OCI-LY1 (cell line): ENCODE data around the gene SEMA3C.

Experiments used
- H2AFZ ChIP-seq: fragments of 200-600 bp; sonication (generic), shearing (Covaris generic); 2 replicates; pipeline ENCODE4 v1.6.0; 2014; ENCODE audit warnings: antibody characterized with exemption, mild to moderate bottlenecking, low read length
- H3F3A ChIP-seq: fragments of 200-600 bp; sonication (generic), shearing (Covaris generic); 2 replicates; pipeline ENCODE4 v1.6.0; 2014; ENCODE audit warnings: mild to moderate bottlenecking, antibody characterized with exemption, low read length, moderate library complexity; ENCODE audit not compliant: insufficient read depth
- H3K27ac ChIP-seq: fragments of 200-600 bp; sonication (generic); 2 replicates; pipeline ENCODE4 v1.5.1; 2014; ENCODE audit warnings: low read length, mixed run types, mild to moderate bottlenecking, low read depth; ENCODE audit not compliant: poor library complexity, severe bottlenecking
- H3K27me3 ChIP-seq: fragments of 200-600 bp; sonication (generic); 2 replicates; pipeline ENCODE4 v1.6.0; 2014; ENCODE audit warnings: antibody characterized with exemption, mild to moderate bottlenecking, low read length, moderate library complexity; ENCODE audit not compliant: insufficient read depth
- H3K36me3 ChIP-seq: fragments of 200-600 bp; sonication (generic); 2 replicates; pipeline ENCODE4 v1.6.1; 2014; ENCODE audit warnings: mild to moderate bottlenecking, antibody characterized with exemption, low read length, moderate library complexity, mixed read lengths; ENCODE audit not compliant: insufficient read depth
- H3K4me1 ChIP-seq: fragments of 200-600 bp; sonication (generic); 2 replicates; pipeline ENCODE4 v1.5.1; 2014; ENCODE audit warnings: mild to moderate bottlenecking, low read length, moderate library complexity; ENCODE audit not compliant: insufficient read depth, severe bottlenecking
- H3K4me2 ChIP-seq: fragments of 200-600 bp; sonication (generic), shearing (Covaris generic); 2 replicates; pipeline ENCODE4 v1.6.1; 2014; ENCODE audit warnings: low read length
- H3K4me3 ChIP-seq: fragments of 200-600 bp; sonication (generic); 2 replicates; pipeline ENCODE4 v1.5.1; 2014; ENCODE audit warnings: low read length, low read depth, mild to moderate bottlenecking, mixed read lengths; ENCODE audit not compliant: poor library complexity, severe bottlenecking
- H3K79me2 ChIP-seq: fragments of 200-600 bp; shearing (Covaris generic); 2 replicates; pipeline ENCODE4 v1.6.1; 2016; ENCODE audit warnings: mixed run types, low read length, mixed read lengths; ENCODE audit not compliant: insufficient read depth
- H3K9ac ChIP-seq: fragments of 200-600 bp; sonication (generic), shearing (Covaris generic); 2 replicates; pipeline ENCODE4 v1.6.1; 2014; ENCODE audit warnings: mild to moderate bottlenecking, low read length, mixed read lengths
- H3K9me2 ChIP-seq: fragments of 200-600 bp; sonication (generic), shearing (Covaris generic); 2 replicates; pipeline ENCODE4 v1.6.1; 2014; ENCODE audit warnings: low read depth, mild to moderate bottlenecking, low read length, mixed read lengths
- H3K9me3 ChIP-seq: fragments of 200-600 bp; shearing (Covaris generic); 2 replicates; pipeline ENCODE4 v1.6.1; 2014; ENCODE audit warnings: low read length, mixed read lengths
- H4K20me1 ChIP-seq: fragments of 200-600 bp; sonication (generic), shearing (Covaris generic); 2 replicates; pipeline ENCODE4 v1.6.0; 2016; ENCODE audit warnings: mild to moderate bottlenecking, low read length; ENCODE audit not compliant: insufficient read depth
- CTCF ChIP-seq: fragments of 200-600 bp; sonication (generic), shearing (Covaris generic); IDR thresholded peaks from 2 replicates; pipeline ENCODE4 v1.5.1; 2017; ENCODE audit warnings: mild to moderate bottlenecking, antibody characterized with exemption, low read length, moderate library complexity, mixed read lengths
- EZH2 ChIP-seq: fragments of 200-600 bp; sonication (generic), shearing (Covaris generic); IDR thresholded peaks from 2 replicates; pipeline ENCODE4 v1.8.0; 2017; ENCODE audit warnings: borderline replicate concordance, mixed run types, mild to moderate bottlenecking, antibody characterized with exemption, low read length, moderate library complexity, mixed read lengths

The SEMA3C gene

GRCh38 chr7:80935991-80936780 is 17.3 kb upstream of the SEMA3C start:
- Histone ChIP-seq H3K4me2 (no peak overlapping the region), H3K4me1 (no peaks in the 10 kb centered on the region), H3K27me3 (no peaks in the 10 kb centered on the region), H3K9ac (no peak overlapping the region), H3K9me3 (no peaks in the 10 kb centered on the region), H3K4me3 (no peak overlapping the region), H3K36me3 (no peaks in the 10 kb centered on the region), H3K9me2 (no peaks in the 10 kb centered on the region), H3F3A (no peaks in the 10 kb centered on the region), H2AFZ (no peak overlapping the region), H4K20me1 (no peaks in the 10 kb centered on the region), H3K27ac (no peak overlapping the region), H3K79me2 (no peaks in the 10 kb centered on the region)
- TF ChIP-seq EZH2 (no peak), CTCF (no peak)

GRCh38 chr7:80934321-80934720 is 15.5 kb upstream of the SEMA3C start:
- Histone ChIP-seq H3K4me3 (no peak overlapping the region), H3K36me3 (no peaks in the 10 kb centered on the region), H3F3A (no peaks in the 10 kb centered on the region), H3K4me2 (no peak overlapping the region), H2AFZ (no peak overlapping the region), H3K79me2 (no peaks in the 10 kb centered on the region), H3K9me2 (no peaks in the 10 kb centered on the region), H4K20me1 (no peaks in the 10 kb centered on the region), H3K27me3 (no peaks in the 10 kb centered on the region), H3K4me1 (no peaks in the 10 kb centered on the region), H3K9ac (no peak overlapping the region), H3K9me3 (no peaks in the 10 kb centered on the region), H3K27ac (no peak overlapping the region)
- TF ChIP-seq EZH2: no peak
- TF ChIP-seq CTCF: no peak

DNA sequence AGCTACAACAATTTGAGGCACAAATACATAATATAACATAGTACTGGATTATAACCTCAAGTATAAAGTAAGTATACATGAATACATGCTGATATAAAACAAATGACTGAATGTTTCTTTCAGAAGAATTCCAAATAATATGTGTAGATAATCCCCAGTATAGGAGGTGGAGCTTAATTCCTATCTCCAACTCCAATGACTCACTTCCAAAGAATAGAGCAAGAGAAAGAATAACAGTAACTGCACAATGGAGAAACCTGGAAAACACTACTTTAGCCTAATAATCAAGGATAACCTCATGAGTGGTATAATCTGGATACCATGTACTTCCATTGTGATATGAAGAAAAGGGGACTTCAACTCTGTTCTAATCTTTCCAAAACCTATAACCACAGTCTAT is 13.7 kb upstream of the SEMA3C start:
- H3K36me3 ChIP-seq: no peaks in the 10 kb centered on the region
- no peak overlapping the region for H3K4me2 ChIP-seq
- no peak overlapping the region for H3K27ac ChIP-seq
- H3K4me3 ChIP-seq: no peak overlapping the region
- H3K4me1 ChIP-seq: no peaks in the 10 kb centered on the region
- H3F3A ChIP-seq: no peaks in the 10 kb centered on the region
- no peaks in the 10 kb centered on the region for H3K79me2 ChIP-seq
- no peak overlapping the region for H2AFZ ChIP-seq
- H3K9me3 ChIP-seq: no peaks in the 10 kb centered on the region
- H3K9me2 ChIP-seq: peaks cover 5% of the 10 kb centered on the region; the same call in 1 of the 2 replicates
- TF ChIP-seq EZH2: no peak
- no peak for TF ChIP-seq CTCF
- H3K27me3 ChIP-seq: no peaks in the 10 kb centered on the region
- no peak overlapping the region for H3K9ac ChIP-seq
- no peaks in the 10 kb centered on the region for H4K20me1 ChIP-seq
